ENCODE data around the gene SLC6A8.
"Not testable (repeated sequence)": the region's sequence is repeated elsewhere in the genome, so short reads cannot be mapped to it uniquely, and the experiment has no call there.

Gene SLC6A8

GRCh38 chrX:153731845-153732215, 44.1 kb downstream of the SLC6A8 start:
- no peak for DNase-seq (ENCODE audit: low read depth)

- no peak for DNase-seq (ENCODE audit: low read depth)
These were observed 44.7 kb downstream of the SLC6A8 start for GRCh38 chrX:153732401-153732800.

GRCh38 chrX:153733651-153734240, 46.0 kb downstream of the SLC6A8 start:
- no peak for DNase-seq (ENCODE audit: low read depth)

- no peak for DNase-seq (ENCODE audit: low read depth)
These were observed 47.1 kb downstream of the SLC6A8 start for GRCh38 chrX:153734871-153735270.

GRCh38 chrX:153735274-153735673, 47.5 kb downstream of the SLC6A8 start:
- DNase-seq (ENCODE audit: low read depth) = no peak

GRCh38 chrX:153736071-153736820, 48.5 kb downstream of the SLC6A8 start:
- no peak for DNase-seq (ENCODE audit: low read depth)

- no peak for DNase-seq (ENCODE audit: low read depth)
These were observed 49.2 kb downstream of the SLC6A8 start for GRCh38 chrX:153736871-153737441.

- DNase-seq (ENCODE audit: low read depth) = no peak
These were observed 50.4 kb downstream of the SLC6A8 start for GRCh38 chrX:153738056-153738605.

- DNase-seq (ENCODE audit: low read depth) = no peak
These were observed 52.2 kb downstream of the SLC6A8 start for GRCh38 chrX:153739754-153740486.

GRCh38 chrX:153740631-153741222, 53.0 kb downstream of the SLC6A8 start:
- no peak for DNase-seq (ENCODE audit: low read depth)

GRCh38 chrX:153741446-153741845, 53.7 kb downstream of the SLC6A8 start:
- no peak for DNase-seq (ENCODE audit: low read depth)

GRCh38 chrX:153742111-153742510, 54.4 kb downstream of the SLC6A8 start:
- DNase-seq (ENCODE audit: low read depth) = not testable (repeated sequence)

- DNase-seq (ENCODE audit: low read depth) = not testable (repeated sequence)
These were observed 55.2 kb downstream of the SLC6A8 start for GRCh38 chrX:153742796-153743467.

GRCh38 chrX:153743468-153744209, 55.9 kb downstream of the SLC6A8 start:
- not testable (repeated sequence) for DNase-seq (ENCODE audit: low read depth)

GRCh38 chrX:153744210-153745066, 56.7 kb downstream of the SLC6A8 start:
- DNase-seq (ENCODE audit: low read depth) = no peak

- DNase-seq (ENCODE audit: low read depth) = not testable (repeated sequence)
These were observed 57.3 kb downstream of the SLC6A8 start for GRCh38 chrX:153745067-153745433.

All from GM04504 (cell line).